Measurements from ENCODE around the gene CAV3. TPM values are rescaled to one million over a fixed set of nuclear protein-coding genes. Genes with fewer than 3 reads are reported as not detected.

The CAV3 gene
- total and polyA plus RNA-seq, 9 of the 15 experiments (the other 6 are each of a cell fraction or from before 2014, with no cell fraction given), result not detected

DNA sequence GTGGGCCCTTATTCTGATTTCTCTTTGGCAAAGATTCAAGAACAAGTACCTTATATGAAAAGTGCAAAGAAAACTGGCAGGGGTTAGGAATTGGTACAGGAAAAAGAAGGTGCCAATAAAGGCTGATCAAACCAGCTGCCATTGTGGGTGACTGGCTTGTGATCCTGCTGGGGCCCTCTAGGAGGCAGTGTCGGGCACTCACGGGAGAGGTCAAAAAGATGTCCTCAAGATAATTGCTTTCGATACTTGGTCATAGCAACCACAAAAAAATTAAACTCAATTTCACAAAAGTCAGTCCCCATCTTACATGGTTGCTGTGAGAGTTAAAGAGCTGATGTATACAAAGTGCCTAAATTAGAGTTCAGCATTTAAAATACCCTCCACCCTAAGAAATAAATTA, 31.0 kb upstream of the CAV3 start:
- ChIA-PET CTCF (ENCODE audit: low intra/inter-chr PET ratio) (interaction anchor here (0.7 kb wide), 1 partner anchor 285 kb away, joined by 10 read pairs; no protein-coding TSS in a partner anchor), POLR2A (interaction anchor here (0.7 to 1.2 kb wide), 3 partner anchors 10 to 852 kb away, joined by 3 to 4 read pairs (median 3); no protein-coding TSS in a partner anchor)
- intact Hi-C loops (cut with micrococcal nuclease), result no loop called here
- Histone ChIP-seq H3K27ac (ENCODE audit: extremely low read depth, low read depth, low read length) (no peak overlapping the region), H3K36me3 (ENCODE audit: control insufficient read depth, insufficient read depth, low read length) (no peaks in the 10 kb centered on the region), H3K9ac (ENCODE audit: insufficient read depth in 1 of 2, low read depth in 2 of 2, low read length in 2 of 2) (no peak overlapping the region), H3K27me3 (ENCODE audit: control insufficient read depth in 2 of 2, insufficient read depth in 2 of 2, low read length in 2 of 2) (no peaks in the 10 kb centered on the region), H3K9me3 (replicated peaks; ENCODE audit: control insufficient read depth, insufficient read depth, low read depth, low read length) (no peaks in the 10 kb centered on the region), H3K79me2 (ENCODE audit: control insufficient read depth, insufficient read depth, low read length) (no peaks in the 10 kb centered on the region), H3K4me2 (ENCODE audit: insufficient read depth, low read length) (no peak overlapping the region), H4K20me1 (replicated peaks; ENCODE audit: control insufficient read depth, insufficient read depth, low read length) (no peaks in the 10 kb centered on the region), H3K4me3 (no peak overlapping the region), H2AFZ (ENCODE audit: low read depth, low read length) (no peak overlapping the region), H3K4me1 (replicated peaks in 1 of 2; ENCODE audit: control insufficient read depth in 2 of 2, insufficient read depth in 2 of 2, low read length in 2 of 2) (no peaks in the 10 kb centered on the region), H3K9me1 (ENCODE audit: control insufficient read depth, insufficient read depth, low read length) (no peaks in the 10 kb centered on the region)
- DNase-seq (ENCODE audit: extremely low read depth in 1 of 4, low spot score in 3 of 4), result peak; percentile 27 to 63 (median 50)
- peak; percentile 76 for ATAC-seq
- 2% methylated on average over 3 of the region's 3 CpGs for WGBS (ENCODE audit: insufficient coverage, low coverage, missing lambda C conversion rate)
- in situ Hi-C loops (cut with MboI), result no loop called here
- no TSS peak for BruUV-seq (replicated peaks)
- TF ChIP-seq YY1 (IDR thresholded peaks at IDR 0.05; ENCODE audit: borderline replicate concordance in 1 of 3, control insufficient read depth in 1 of 3, extremely low read depth in 1 of 3, insufficient read depth in 3 of 3, insufficient read length in 1 of 3, insufficient replicate concordance in 2 of 3, low read depth in 1 of 3, low read length in 2 of 3) (peak in 1 of 3 experiments; percentile 55), KLF16 (IDR thresholded peaks at IDR 0.05) (0 out of 2 replicates have a peak, but pooled peaks have one; percentile 10), ESRRA (IDR thresholded peaks at IDR 0.05; ENCODE audit: borderline replicate concordance, low read depth) (peak; percentile 97), ZC3H4 (CRISPR knock-in tag; IDR thresholded peaks at IDR 0.05; ENCODE audit: borderline replicate concordance) (no peak), FOXJ3 (CRISPR knock-in tag; IDR thresholded peaks at IDR 0.05) (no peak), BHLHE40 (IDR thresholded peaks at IDR 0.05; ENCODE audit: low read length) (0 out of 2 replicates have a peak, but pooled peaks have one; percentile 53), ZNF778 (CRISPR knock-in tag; IDR thresholded peaks at IDR 0.05) (no peak), TRIM25 (IDR thresholded peaks at IDR 0.05; ENCODE audit: borderline replicate concordance) (no peak), ELF4 (CRISPR knock-in tag; IDR thresholded peaks at IDR 0.05) (no peak), ZNF589 (CRISPR knock-in tag; IDR thresholded peaks at IDR 0.05; ENCODE audit: low read depth) (no peak)
- TF ChIP-seq, protein P1, sequence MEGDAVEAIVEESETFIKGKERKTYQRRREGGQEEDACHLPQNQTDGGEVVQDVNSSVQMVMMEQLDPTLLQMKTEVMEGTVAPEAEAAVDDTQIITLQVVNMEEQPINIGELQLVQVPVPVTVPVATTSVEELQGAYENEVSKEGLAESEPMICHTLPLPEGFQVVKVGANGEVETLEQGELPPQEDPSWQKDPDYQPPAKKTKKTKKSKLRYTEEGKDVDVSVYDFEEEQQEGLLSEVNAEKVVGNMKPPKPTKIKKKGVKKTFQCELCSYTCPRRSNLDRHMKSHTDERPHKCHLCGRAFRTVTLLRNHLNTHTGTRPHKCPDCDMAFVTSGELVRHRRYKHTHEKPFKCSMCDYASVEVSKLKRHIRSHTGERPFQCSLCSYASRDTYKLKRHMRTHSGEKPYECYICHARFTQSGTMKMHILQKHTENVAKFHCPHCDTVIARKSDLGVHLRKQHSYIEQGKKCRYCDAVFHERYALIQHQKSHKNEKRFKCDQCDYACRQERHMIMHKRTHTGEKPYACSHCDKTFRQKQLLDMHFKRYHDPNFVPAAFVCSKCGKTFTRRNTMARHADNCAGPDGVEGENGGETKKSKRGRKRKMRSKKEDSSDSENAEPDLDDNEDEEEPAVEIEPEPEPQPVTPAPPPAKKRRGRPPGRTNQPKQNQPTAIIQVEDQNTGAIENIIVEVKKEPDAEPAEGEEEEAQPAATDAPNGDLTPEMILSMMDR (IDR thresholded peaks at IDR 0.05 in 2 of 3, conservative IDR thresholded peaks at IDR 0.05 in 1 of 3; ENCODE audit: insufficient read depth in 2 of 3, low read depth in 1 of 3, low read length in 3 of 3), result peak; percentile 63 to 83 (median 70)
- TF ChIP-seq, protein P2, sequence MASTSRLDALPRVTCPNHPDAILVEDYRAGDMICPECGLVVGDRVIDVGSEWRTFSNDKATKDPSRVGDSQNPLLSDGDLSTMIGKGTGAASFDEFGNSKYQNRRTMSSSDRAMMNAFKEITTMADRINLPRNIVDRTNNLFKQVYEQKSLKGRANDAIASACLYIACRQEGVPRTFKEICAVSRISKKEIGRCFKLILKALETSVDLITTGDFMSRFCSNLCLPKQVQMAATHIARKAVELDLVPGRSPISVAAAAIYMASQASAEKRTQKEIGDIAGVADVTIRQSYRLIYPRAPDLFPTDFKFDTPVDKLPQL (IDR thresholded peaks at IDR 0.05; ENCODE audit: extremely low read depth, insufficient read length), result no peak
- peak; percentile 75 for FAIRE-seq
